ENCODE data around the gene MRPL4. TPM values are rescaled to one million over a fixed set of nuclear protein-coding genes. Genes with fewer than 3 reads are reported as not detected.

The MRPL4 gene
- polyA plus RNA-seq, 1 donor (not counting 4 experiments of a cell fraction or from before 2014, with no cell fraction given) = 29.4 TPM

DNA sequence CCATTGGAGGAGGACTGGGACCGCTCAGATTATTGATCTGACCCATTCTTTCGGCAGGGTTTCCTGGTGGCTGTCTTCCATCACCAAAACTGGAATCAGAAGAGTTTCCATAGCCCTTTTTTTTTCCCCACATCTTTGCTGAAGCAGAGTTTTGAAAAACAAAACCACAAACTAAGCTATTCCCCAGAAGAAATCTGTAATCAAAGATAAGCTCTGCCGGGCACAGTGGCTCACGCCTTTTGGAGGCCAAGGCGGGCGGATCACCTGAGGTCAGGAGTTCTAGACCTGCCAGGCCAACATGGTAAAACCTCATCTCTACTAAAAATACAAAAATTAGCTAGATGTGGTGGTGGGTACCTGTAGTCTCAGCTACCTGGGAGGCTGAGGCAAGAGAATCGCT is 14.7 kb downstream of the MRPL4 start:
- Histone ChIP-seq H3K9ac (ENCODE audit: control insufficient read depth, extremely low read depth, insufficient read depth, low read length) (no peak overlapping the region), H4K20me1 (ENCODE audit: control insufficient read depth, extremely low read depth, insufficient read depth, low read length) (no peaks in the 10 kb centered on the region), H2AFZ (ENCODE audit: control insufficient read depth, low read length) (no peak overlapping the region), H3K79me2 (ENCODE audit: control insufficient read depth, insufficient read depth, low read length) (no peaks in the 10 kb centered on the region), H3K27ac (ENCODE audit: control insufficient read depth, insufficient read depth, low read length) (no peak overlapping the region), H3K9me1 (ENCODE audit: control insufficient read depth, extremely low read depth, insufficient read depth, low read length) (no peaks in the 10 kb centered on the region), H3K27me3 (ENCODE audit: control insufficient read depth, extremely low read depth, insufficient read depth, low read length) (peaks cover 22% of the 10 kb centered on the region), H3K4me3 (ENCODE audit: control insufficient read depth in 2 of 3, extremely low read depth in 1 of 3, insufficient read depth in 2 of 3, low read depth in 1 of 3, low read length in 3 of 3) (no peak overlapping the region), H3K9me3 (ENCODE audit: control insufficient read depth, low read depth, low read length) (no peaks in the 10 kb centered on the region), H3K4me2 (ENCODE audit: control insufficient read depth, extremely low read depth, insufficient read depth, low read depth, low read length) (no peak overlapping the region), H3K4me1 (ENCODE audit: control insufficient read depth, extremely low read depth, insufficient read depth, low read length) (peaks cover 9% of the 10 kb centered on the region), H3K36me3 (ENCODE audit: control insufficient read depth in 2 of 2, extremely low read depth in 1 of 2, insufficient read depth in 2 of 2, low read length in 2 of 2) (no peaks in the 10 kb centered on the region)
- no peak for DNase-seq (ENCODE audit: low read depth, low spot score)
- FAIRE-seq = no peak
- TF ChIP-seq, protein P1, sequence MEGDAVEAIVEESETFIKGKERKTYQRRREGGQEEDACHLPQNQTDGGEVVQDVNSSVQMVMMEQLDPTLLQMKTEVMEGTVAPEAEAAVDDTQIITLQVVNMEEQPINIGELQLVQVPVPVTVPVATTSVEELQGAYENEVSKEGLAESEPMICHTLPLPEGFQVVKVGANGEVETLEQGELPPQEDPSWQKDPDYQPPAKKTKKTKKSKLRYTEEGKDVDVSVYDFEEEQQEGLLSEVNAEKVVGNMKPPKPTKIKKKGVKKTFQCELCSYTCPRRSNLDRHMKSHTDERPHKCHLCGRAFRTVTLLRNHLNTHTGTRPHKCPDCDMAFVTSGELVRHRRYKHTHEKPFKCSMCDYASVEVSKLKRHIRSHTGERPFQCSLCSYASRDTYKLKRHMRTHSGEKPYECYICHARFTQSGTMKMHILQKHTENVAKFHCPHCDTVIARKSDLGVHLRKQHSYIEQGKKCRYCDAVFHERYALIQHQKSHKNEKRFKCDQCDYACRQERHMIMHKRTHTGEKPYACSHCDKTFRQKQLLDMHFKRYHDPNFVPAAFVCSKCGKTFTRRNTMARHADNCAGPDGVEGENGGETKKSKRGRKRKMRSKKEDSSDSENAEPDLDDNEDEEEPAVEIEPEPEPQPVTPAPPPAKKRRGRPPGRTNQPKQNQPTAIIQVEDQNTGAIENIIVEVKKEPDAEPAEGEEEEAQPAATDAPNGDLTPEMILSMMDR (optimal IDR thresholded peaks at IDR 0.05 in 1 of 3, IDR thresholded peaks at IDR 0.05 in 1 of 3, conservative IDR thresholded peaks at IDR 0.05 in 1 of 3; ENCODE audit: extremely low read depth in 1 of 3, insufficient read depth in 2 of 3, low read length in 3 of 3) = no peak
- no peak for TF ChIP-seq EZH2 (IDR thresholded peaks at IDR 0.05; ENCODE audit: low read length)
- dilution Hi-C loops (cut with MboI; ENCODE audit: extremely low pct_ligation_motif_present, low sequenced_read_pairs) = no loop called here

DNA sequence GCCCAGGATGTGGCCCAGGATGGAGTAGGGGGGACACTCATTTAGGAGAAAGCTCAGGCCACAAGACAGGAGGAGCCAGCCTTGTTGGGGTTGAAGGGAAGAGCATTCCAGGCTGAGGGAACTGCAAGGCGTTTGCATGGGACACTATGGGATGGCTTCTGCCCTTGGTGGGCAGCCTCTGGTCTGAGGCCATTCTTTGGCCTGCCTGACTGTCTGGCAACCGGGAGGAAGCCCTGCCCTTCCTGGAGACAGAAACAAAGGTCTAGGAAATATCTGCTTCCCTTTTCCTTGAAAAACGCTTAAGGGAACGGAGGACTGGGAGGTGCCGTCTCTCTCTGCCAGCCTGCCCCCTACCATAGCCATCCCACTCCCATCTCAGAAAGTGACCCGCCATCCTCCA is 16.1 kb downstream of the MRPL4 start:
- no peaks in the 10 kb centered on the region for H4K20me1 ChIP-seq (ENCODE audit: control insufficient read depth, extremely low read depth, insufficient read depth, low read length)
- DNase-seq (ENCODE audit: low read depth, low spot score) (no peak), FAIRE-seq (no peak)
- TF ChIP-seq EZH2 (IDR thresholded peaks at IDR 0.05; ENCODE audit: low read length) = no peak
- TF ChIP-seq, protein P1 (optimal IDR thresholded peaks at IDR 0.05 in 1 of 3, IDR thresholded peaks at IDR 0.05 in 1 of 3, conservative IDR thresholded peaks at IDR 0.05 in 1 of 3; ENCODE audit: extremely low read depth in 1 of 3, insufficient read depth in 2 of 3, low read length in 3 of 3) = no peak
- H3K79me2 ChIP-seq (ENCODE audit: control insufficient read depth, insufficient read depth, low read length) = no peaks in the 10 kb centered on the region
- no peak overlapping the region for H2AFZ ChIP-seq (ENCODE audit: control insufficient read depth, low read length)
- no peak overlapping the region for H3K27ac ChIP-seq (ENCODE audit: control insufficient read depth, insufficient read depth, low read length)
- H3K9ac ChIP-seq (ENCODE audit: control insufficient read depth, extremely low read depth, insufficient read depth, low read length) = no peak overlapping the region
- no peak overlapping the region for H3K4me2 ChIP-seq (ENCODE audit: control insufficient read depth, extremely low read depth, insufficient read depth, low read depth, low read length)
- no peaks in the 10 kb centered on the region for H3K9me3 ChIP-seq (ENCODE audit: control insufficient read depth, low read depth, low read length)
- H3K9me1 ChIP-seq (ENCODE audit: control insufficient read depth, extremely low read depth, insufficient read depth, low read length) = no peaks in the 10 kb centered on the region
- dilution Hi-C loops (cut with MboI; ENCODE audit: extremely low pct_ligation_motif_present, low sequenced_read_pairs) = no loop called here
- no peaks in the 10 kb centered on the region for H3K36me3 ChIP-seq (ENCODE audit: control insufficient read depth in 2 of 2, extremely low read depth in 1 of 2, insufficient read depth in 2 of 2, low read length in 2 of 2)
- no peak overlapping the region for H3K4me3 ChIP-seq (ENCODE audit: control insufficient read depth in 2 of 3, extremely low read depth in 1 of 3, insufficient read depth in 2 of 3, low read depth in 1 of 3, low read length in 3 of 3)
- H3K4me1 ChIP-seq (ENCODE audit: control insufficient read depth, extremely low read depth, insufficient read depth, low read length) = peaks cover 9% of the 10 kb centered on the region
- H3K27me3 ChIP-seq (ENCODE audit: control insufficient read depth, extremely low read depth, insufficient read depth, low read length) = peaks cover 23% of the 10 kb centered on the region
